ENCODE results near the gene C12orf76. TPM values are rescaled to one million over a fixed set of nuclear protein-coding genes. Genes with fewer than 3 reads are reported as not detected.

C12orf76 gene
- total RNA-seq, 1 experiment from 2014 or later, result 18.3 TPM

DNA sequence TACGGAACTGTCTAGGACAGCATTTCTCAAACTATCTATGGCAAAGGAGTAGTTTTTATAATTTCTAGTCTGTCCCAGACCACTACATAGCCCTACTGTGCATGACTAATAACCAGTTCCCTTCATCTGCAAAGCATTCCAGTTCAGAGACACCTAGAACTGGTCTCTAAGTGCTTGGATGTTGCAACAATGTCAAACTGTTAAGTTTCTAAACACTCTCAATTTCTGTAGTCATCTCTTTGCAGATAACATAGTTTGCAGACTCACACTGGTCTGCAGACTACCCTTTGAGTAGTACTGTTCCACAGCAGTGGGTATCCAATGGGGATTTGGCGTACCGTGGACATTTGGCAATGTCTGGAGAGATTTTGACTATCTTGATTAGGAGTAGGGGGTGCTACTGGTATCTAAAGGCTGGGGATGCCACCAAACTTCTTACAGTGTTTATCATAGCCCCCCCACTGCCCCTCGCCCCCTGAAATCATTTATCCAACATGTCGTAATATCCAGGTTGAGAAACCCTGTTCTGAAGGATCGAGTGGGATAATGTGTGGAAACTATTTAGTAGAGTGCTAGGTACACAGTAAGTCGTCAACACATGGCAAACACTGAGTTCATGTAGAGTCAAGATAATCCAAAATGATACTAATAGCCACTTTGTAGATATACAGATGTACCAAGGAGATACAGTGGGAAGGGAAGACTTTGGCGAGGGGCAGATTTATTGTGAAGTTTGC is 1.7 kb downstream of the C12orf76 start:
- H3K9me3 Mint-ChIP-seq, result no peaks in the 10 kb centered on the region

DNA sequence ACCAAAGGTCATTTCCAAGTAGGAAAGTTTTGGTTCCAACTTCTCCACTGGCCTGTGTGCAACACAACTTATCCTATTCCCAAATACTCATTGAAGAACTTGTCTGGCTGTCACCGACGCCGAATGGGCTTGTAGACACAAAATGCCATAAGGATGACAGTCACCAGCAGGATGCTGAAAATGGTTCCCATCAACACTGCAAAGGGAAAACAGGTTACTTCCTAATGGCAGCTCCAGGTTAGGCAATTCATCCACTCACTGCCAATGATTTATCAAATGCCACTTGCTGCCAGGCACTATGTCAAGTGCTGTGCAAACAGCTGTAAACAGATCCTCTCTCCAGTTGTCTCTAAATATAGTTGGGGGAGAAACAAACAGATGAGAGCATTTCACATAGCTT is 6.1 kb downstream of the C12orf76 start:
- H3K27ac Mint-ChIP-seq, result peak overlapping the region; percentile 83
- ChIA-PET POLR2A (no interaction called here), CTCF (interaction anchor here (0.5 kb wide), 1 partner anchor 15 kb away, joined by 5 read pairs; no protein-coding TSS in a partner anchor)
- H3K27me3 Mint-ChIP-seq (ENCODE audit: low read depth), result no peaks in the 10 kb centered on the region; the same call in 1 of the 2 replicates
- no peaks in the 10 kb centered on the region for H3K9me3 Mint-ChIP-seq
- DNase-seq (ENCODE audit: low spot score), result no peak
- peaks cover 14% of the 10 kb centered on the region; the same call in 1 of the 2 replicates for H3K36me3 Mint-ChIP-seq
- TF ChIP-seq, protein P1, sequence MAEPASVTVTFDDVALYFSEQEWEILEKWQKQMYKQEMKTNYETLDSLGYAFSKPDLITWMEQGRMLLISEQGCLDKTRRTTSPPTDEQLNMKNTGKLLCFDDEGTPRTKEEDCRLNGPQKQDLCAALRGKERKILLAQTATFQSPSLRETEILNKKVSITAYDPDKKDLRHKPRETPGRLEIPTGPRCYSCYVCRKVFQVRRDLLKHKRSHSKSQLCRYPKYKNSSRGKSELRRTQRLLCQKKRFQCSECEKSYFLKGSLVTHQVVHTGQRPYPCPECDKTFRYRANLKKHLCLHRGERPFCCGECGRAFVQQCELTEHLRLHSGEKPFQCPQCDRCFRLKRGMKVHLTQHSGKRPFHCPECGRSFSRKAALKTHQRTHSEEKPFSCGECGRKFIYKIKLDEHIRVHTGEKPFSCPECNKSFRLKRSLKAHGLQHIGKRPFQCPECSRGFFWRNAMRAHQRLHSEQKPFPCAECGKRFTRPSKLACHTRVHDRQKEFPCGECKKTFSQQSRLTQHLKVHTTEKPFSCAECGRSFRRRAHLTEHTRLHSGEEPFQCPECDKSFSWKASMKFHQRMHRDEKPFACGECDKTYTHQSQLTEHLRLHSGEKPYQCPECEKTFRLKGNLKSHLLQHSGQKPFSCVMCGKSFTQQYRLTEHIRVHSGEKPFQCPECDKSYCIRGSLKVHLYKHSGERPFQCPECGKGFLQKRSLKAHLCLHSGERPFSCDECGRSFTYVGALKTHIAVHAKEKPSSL (CRISPR knock-in tag; conservative IDR thresholded peaks at IDR 0.05), result no peak
- TF ChIP-seq ZNF416 (CRISPR knock-in tag; IDR thresholded peaks at IDR 0.05) (no peak), ELF4 (CRISPR knock-in tag; IDR thresholded peaks at IDR 0.05; ENCODE audit: low read depth) (no peak), ESRRA (CRISPR knock-in tag; IDR thresholded peaks at IDR 0.05; ENCODE audit: borderline replicate concordance) (no peak)
- H3K4me3 Mint-ChIP-seq, result no peak overlapping the region
- H3K4me1 Mint-ChIP-seq, result peaks cover 19% of the 10 kb centered on the region
- no peak for ATAC-seq

More for the DNA sequence above, 1.7 kb downstream of the C12orf76 start:
- CTCF ChIA-PET, result no interaction called here
- no peak overlapping the region for H3K27ac Mint-ChIP-seq
- peaks cover 4% of the 10 kb centered on the region; the same call in 1 of the 2 replicates for H3K36me3 Mint-ChIP-seq
- peak overlapping the region; percentile 90 for H3K4me3 Mint-ChIP-seq
- peaks cover 20% of the 10 kb centered on the region for H3K4me1 Mint-ChIP-seq
- POLR2A ChIA-PET, result no interaction called here
- DNase-seq (ENCODE audit: low spot score), result no peak
- TF ChIP-seq JAZF1 (CRISPR knock-in tag; IDR thresholded peaks at IDR 0.05) (no peak), TEAD1 (CRISPR knock-in tag; IDR thresholded peaks at IDR 0.05) (no peak), MXD4 (CRISPR knock-in tag; IDR thresholded peaks at IDR 0.05; ENCODE audit: borderline replicate concordance) (no peak), SMAD4 (CRISPR knock-in tag; IDR thresholded peaks at IDR 0.05) (no peak), NFATC4 (CRISPR knock-in tag; IDR thresholded peaks at IDR 0.05) (no peak), SOX15 (CRISPR knock-in tag; IDR thresholded peaks at IDR 0.05) (no peak)
- TF ChIP-seq, protein P2, sequence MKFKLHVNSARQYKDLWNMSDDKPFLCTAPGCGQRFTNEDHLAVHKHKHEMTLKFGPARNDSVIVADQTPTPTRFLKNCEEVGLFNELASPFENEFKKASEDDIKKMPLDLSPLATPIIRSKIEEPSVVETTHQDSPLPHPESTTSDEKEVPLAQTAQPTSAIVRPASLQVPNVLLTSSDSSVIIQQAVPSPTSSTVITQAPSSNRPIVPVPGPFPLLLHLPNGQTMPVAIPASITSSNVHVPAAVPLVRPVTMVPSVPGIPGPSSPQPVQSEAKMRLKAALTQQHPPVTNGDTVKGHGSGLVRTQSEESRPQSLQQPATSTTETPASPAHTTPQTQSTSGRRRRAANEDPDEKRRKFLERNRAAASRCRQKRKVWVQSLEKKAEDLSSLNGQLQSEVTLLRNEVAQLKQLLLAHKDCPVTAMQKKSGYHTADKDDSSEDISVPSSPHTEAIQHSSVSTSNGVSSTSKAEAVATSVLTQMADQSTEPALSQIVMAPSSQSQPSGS (CRISPR knock-in tag; IDR thresholded peaks at IDR 0.05; ENCODE audit: borderline replicate concordance, low read depth), result no peak
- TF ChIP-seq, protein P3, sequence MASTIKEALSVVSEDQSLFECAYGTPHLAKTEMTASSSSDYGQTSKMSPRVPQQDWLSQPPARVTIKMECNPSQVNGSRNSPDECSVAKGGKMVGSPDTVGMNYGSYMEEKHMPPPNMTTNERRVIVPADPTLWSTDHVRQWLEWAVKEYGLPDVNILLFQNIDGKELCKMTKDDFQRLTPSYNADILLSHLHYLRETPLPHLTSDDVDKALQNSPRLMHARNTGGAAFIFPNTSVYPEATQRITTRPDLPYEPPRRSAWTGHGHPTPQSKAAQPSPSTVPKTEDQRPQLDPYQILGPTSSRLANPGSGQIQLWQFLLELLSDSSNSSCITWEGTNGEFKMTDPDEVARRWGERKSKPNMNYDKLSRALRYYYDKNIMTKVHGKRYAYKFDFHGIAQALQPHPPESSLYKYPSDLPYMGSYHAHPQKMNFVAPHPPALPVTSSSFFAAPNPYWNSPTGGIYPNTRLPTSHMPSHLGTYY (CRISPR knock-in tag; IDR thresholded peaks at IDR 0.05), result no peak
- TF ChIP-seq, protein P4, sequence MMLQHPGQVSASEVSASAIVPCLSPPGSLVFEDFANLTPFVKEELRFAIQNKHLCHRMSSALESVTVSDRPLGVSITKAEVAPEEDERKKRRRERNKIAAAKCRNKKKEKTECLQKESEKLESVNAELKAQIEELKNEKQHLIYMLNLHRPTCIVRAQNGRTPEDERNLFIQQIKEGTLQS (CRISPR knock-in tag; conservative IDR thresholded peaks at IDR 0.05), result no peak
- TF ChIP-seq, protein P5, sequence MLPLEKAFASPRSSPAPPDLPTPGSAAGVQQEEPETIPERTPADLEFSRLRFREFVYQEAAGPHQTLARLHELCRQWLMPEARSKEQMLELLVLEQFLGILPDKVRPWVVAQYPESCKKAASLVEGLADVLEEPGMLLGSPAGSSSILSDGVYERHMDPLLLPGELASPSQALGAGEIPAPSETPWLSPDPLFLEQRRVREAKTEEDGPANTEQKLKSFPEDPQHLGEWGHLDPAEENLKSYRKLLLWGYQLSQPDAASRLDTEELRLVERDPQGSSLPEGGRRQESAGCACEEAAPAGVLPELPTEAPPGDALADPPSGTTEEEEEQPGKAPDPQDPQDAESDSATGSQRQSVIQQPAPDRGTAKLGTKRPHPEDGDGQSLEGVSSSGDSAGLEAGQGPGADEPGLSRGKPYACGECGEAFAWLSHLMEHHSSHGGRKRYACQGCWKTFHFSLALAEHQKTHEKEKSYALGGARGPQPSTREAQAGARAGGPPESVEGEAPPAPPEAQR (CRISPR knock-in tag; IDR thresholded peaks at IDR 0.05), result no peak
- TF ChIP-seq, protein P1 (CRISPR knock-in tag; conservative IDR thresholded peaks at IDR 0.05), result no peak
- H3K27me3 Mint-ChIP-seq (ENCODE audit: low read depth), result no peaks in the 10 kb centered on the region; the same call in 1 of the 2 replicates
- ATAC-seq, result no peak

Data from WTC11 (cell line).